PC-9 (cell line): Measurements from ENCODE around the gene CD59. TPM values are rescaled to one million over a fixed set of nuclear protein-coding genes. Genes with fewer than 3 reads are reported as not detected.

Experiments
- BruUV-seq: library from RNA; stranded (reverse); fragments of 400-500 nt; replicated peaks from 2 replicates; lab custom pipeline; 2021; lab: Mats Ljungman, UMichigan
- CTCF ChIA-PET: fragments of 300-600 bp; sonication (Branson Sonifier 250); formaldehyde crosslinking; loops from one replicate; lab custom pipeline; 2022; ENCODE audit warnings: antibody characterized with exemption; lab: Charles Lee
- POLR2A ChIA-PET: fragments of 300-600 bp; sonication (Branson Sonifier 250); formaldehyde crosslinking; loops from one replicate; lab custom pipeline; 2022; ENCODE audit warnings: antibody characterized with exemption; ENCODE audit not compliant: unreplicated experiment; lab: Charles Lee
- DNase-seq, 2 experiments: peaks; one replicate each; pipeline versions ENCODE4 v3.0.0 to v3.0.0-alpha.2; 2015 to 2022; ENCODE audit warnings: mixed read lengths in 1 of 2
- H2AFZ ChIP-seq: fragments of 200-600 bp; sonication (generic); 2 replicates; pipeline ENCODE4 v1.8.1; 2017; ENCODE audit warnings: antibody characterized with exemption
- H3F3A ChIP-seq: fragments of 200-600 bp; sonication (generic); 2 replicates; pipeline ENCODE4 v1.8.1; 2017; ENCODE audit warnings: antibody characterized with exemption, mild to moderate bottlenecking, low read depth; ENCODE audit not compliant: insufficient read depth
- H3K27ac ChIP-seq: fragments of 200-600 bp; sonication (generic); 2 replicates; pipeline ENCODE4 v1.6.1; 2016; ENCODE audit warnings: mixed run types
- H3K27me3 ChIP-seq: fragments of 200-600 bp; sonication (generic); 2 replicates; pipeline ENCODE4 v1.6.1; 2016; ENCODE audit warnings: low read depth, mixed run types; ENCODE audit not compliant: insufficient read depth
- H3K36me3 ChIP-seq: fragments of 200-600 bp; sonication (generic); 2 replicates; pipeline ENCODE4 v1.6.1; 2016; ENCODE audit warnings: low read depth, mixed run types
- H3K4me1 ChIP-seq: fragments of 200-600 bp; sonication (generic); replicated peaks from 2 replicates; pipeline ENCODE4 v1.6.1; 2016; ENCODE audit warnings: mixed run types; ENCODE audit not compliant: insufficient read depth
- H3K4me2 ChIP-seq: fragments of 200-600 bp; sonication (generic); 2 replicates; pipeline ENCODE4 v1.6.1; 2017; ENCODE audit warnings: mixed run types
- H3K4me3 ChIP-seq: fragments of 200-600 bp; sonication (generic); 2 replicates; pipeline ENCODE4 v1.6.1; 2016; ENCODE audit warnings: mixed run types
- H3K79me2 ChIP-seq: fragments of 200-600 bp; sonication (generic); 2 replicates; pipeline ENCODE4 v1.6.1; 2017; ENCODE audit warnings: low read depth, mixed run types
- H3K9me2 ChIP-seq: fragments of 200-600 bp; sonication (generic); 2 replicates; pipeline ENCODE4 v1.8.1; 2017; ENCODE audit warnings: mild to moderate bottlenecking; ENCODE audit not compliant: insufficient read depth
- H3K9me3 ChIP-seq: fragments of 200-600 bp; sonication (generic); 2 replicates; pipeline ENCODE4 v1.8.1; 2016; ENCODE audit warnings: low read depth; ENCODE audit not compliant: insufficient read depth
- H4K20me1 ChIP-seq: fragments of 200-600 bp; sonication (generic); 2 replicates; pipeline ENCODE4 v1.8.1; 2017; ENCODE audit not compliant: insufficient read depth
- EZH2 ChIP-seq: fragments of 200-600 bp; sonication (generic); IDR thresholded peaks from 2 replicates; pipeline ENCODE4 v1.8.0; 2017; ENCODE audit warnings: antibody characterized with exemption, low read depth
- intact Hi-C: fragments of 100-400 bp; cut with micrococcal nuclease; formaldehyde crosslinking; loops from one replicate; pipeline ENCODE4 v1.10.0; 2022; ENCODE audit not compliant: unreplicated experiment
- total RNA-seq: library from RNA; stranded (reverse); gene quantifications from 2 replicates; pipeline ENCODE4 v1.2.3, GENCODE V29; 2021
- TF ChIP-seq, protein P1 (sequence below): fragments of 200-600 bp; sonication (generic); conservative IDR thresholded peaks from 2 replicates; pipeline ENCODE4 v1.6.1; 2017; ENCODE audit warnings: mixed run types, antibody characterized with exemption, mild to moderate bottlenecking, moderate library complexity

Gene CD59
- total RNA-seq, 1 experiment from 2014 or later, result 291 TPM

DNA sequence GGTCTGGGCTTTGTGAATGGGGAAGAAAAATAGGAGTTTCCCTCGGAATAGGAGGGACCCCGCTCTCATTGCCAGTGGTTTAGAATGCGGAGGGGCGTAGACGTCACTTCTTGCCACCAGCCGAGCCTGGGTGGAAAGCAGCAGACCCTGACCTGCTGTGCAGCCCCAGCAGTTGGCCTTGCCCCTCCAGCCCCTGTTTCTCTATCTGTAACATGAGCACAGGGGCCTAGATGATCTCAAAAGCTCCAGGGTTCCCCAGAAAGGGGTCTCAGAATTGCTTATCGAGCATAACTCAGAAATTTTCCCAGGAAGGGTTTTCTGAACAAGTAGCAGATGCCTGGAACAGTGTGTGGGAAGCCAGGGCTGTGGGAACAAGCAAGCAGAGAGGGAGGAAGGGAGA is 79.5 kb downstream of the CD59 start:
- TF ChIP-seq, protein P1, sequence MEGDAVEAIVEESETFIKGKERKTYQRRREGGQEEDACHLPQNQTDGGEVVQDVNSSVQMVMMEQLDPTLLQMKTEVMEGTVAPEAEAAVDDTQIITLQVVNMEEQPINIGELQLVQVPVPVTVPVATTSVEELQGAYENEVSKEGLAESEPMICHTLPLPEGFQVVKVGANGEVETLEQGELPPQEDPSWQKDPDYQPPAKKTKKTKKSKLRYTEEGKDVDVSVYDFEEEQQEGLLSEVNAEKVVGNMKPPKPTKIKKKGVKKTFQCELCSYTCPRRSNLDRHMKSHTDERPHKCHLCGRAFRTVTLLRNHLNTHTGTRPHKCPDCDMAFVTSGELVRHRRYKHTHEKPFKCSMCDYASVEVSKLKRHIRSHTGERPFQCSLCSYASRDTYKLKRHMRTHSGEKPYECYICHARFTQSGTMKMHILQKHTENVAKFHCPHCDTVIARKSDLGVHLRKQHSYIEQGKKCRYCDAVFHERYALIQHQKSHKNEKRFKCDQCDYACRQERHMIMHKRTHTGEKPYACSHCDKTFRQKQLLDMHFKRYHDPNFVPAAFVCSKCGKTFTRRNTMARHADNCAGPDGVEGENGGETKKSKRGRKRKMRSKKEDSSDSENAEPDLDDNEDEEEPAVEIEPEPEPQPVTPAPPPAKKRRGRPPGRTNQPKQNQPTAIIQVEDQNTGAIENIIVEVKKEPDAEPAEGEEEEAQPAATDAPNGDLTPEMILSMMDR, result no peak
- no peak for TF ChIP-seq EZH2
- Histone ChIP-seq H3K79me2 (no peaks in the 10 kb centered on the region), H3K9me3 (no peaks in the 10 kb centered on the region), H3K4me3 (no peak overlapping the region), H2AFZ (no peak overlapping the region), H3F3A (no peaks in the 10 kb centered on the region), H3K36me3 (no peaks in the 10 kb centered on the region), H3K4me2 (no peak overlapping the region), H3K27me3 (no peaks in the 10 kb centered on the region), H3K9me2 (no peaks in the 10 kb centered on the region), H4K20me1 (no peaks in the 10 kb centered on the region), H3K27ac (no peak overlapping the region), H3K4me1 (no peaks in the 10 kb centered on the region)
- no TSS peak for BruUV-seq
- POLR2A ChIA-PET, result no interaction called here
- CTCF ChIA-PET, result no interaction called here
- intact Hi-C loops, result no loop called here
- DNase-seq, result no peak

DNA sequence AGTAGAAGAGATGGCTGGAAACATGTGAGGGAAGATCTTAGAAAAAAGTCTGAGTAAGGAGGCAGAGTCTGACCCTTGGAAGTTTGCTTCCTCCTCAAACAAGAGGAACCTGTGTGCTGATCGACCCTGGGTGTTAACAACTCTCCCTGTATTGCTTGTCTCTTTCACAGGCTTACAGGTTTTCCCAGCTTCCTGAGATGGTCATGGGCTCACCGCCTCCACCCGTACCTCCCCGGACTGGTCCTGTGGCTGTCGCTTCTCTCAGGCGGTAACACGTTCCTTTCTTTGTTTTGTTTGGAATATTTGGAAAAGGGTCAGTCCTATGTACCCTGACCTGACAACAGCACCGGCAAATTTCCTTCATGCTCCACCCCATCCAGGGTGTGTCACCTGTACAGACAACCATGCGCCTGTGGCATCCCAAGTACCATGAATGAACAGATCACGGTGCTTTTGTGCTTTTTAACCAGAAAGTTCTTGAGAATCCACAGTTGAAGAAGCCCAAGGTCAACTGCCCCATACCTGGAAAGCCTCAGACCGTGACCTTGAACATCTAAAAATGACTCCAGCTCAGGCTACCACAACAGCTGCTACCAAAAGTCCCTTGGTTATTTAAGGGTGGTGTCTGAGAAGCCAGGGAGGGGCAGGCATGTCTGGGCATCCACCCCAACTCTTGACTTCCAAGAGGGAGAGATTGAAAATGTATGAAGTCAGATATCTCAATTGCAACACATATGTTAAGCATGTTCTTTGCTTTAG is 80.2 kb downstream of the CD59 start:
- Histone ChIP-seq H3K9me2 (no peaks in the 10 kb centered on the region), H3K79me2 (no peaks in the 10 kb centered on the region), H3K27ac (no peak overlapping the region), H4K20me1 (no peaks in the 10 kb centered on the region), H3K9me3 (no peaks in the 10 kb centered on the region), H3F3A (no peaks in the 10 kb centered on the region), H2AFZ (no peak overlapping the region), H3K27me3 (no peaks in the 10 kb centered on the region), H3K4me3 (no peak overlapping the region), H3K36me3 (no peaks in the 10 kb centered on the region), H3K4me1 (no peaks in the 10 kb centered on the region), H3K4me2 (no peak overlapping the region)
- ChIA-PET CTCF (no interaction called here), POLR2A (no interaction called here)
- TF ChIP-seq, protein P1, result no peak
- TF ChIP-seq EZH2, result no peak
- BruUV-seq, result no TSS peak
- intact Hi-C loops, result no loop called here
- no peak for DNase-seq

DNA sequence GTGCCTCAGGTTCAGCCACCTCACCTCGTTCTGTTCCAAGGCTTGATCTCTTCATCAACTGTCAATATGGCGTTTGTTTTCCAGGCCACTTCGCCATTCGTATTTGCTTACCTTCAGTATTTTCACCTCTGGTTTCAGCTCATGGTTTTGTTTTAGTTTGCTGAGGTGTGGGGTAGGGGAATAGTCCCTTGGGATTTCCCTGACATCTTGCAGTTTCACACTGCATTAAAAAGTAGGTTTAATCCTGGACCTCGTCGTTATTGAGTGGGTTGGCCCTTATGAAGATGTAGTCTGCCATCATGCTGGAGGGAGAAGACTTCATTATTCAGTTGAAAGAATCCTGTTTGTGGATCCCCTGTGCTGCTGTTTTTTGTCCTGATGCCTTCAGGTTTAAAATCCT is 81.6 kb downstream of the CD59 start:
- DNase-seq, result no peak
- H3K4me1 ChIP-seq, result no peaks in the 10 kb centered on the region
- no peaks in the 10 kb centered on the region for H3K27me3 ChIP-seq
- no peak overlapping the region for H2AFZ ChIP-seq
- ChIA-PET POLR2A (interaction anchor here (0.6 kb wide), 1 partner anchor 346 kb away, joined by 3 read pairs; no protein-coding TSS in a partner anchor), CTCF (no interaction called here)
- no peaks in the 10 kb centered on the region for H3F3A ChIP-seq
- no peaks in the 10 kb centered on the region for H4K20me1 ChIP-seq
- no peak overlapping the region for H3K27ac ChIP-seq
- no peaks in the 10 kb centered on the region for H3K9me3 ChIP-seq
- no peak overlapping the region for H3K4me3 ChIP-seq
- intact Hi-C loops, result no loop called here
- no peaks in the 10 kb centered on the region for H3K36me3 ChIP-seq
- no TSS peak for BruUV-seq
- TF ChIP-seq, protein P1, result no peak
- TF ChIP-seq EZH2, result no peak
- no peaks in the 10 kb centered on the region for H3K9me2 ChIP-seq
- no peaks in the 10 kb centered on the region for H3K79me2 ChIP-seq
- H3K4me2 ChIP-seq, result no peak overlapping the region

Other genes with a start within 250 kb of the CD59 start
- 0.90 TPM in 1 of 2 replicates, not detected in the other for gene C11orf91, start 35.6 kb downstream of the CD59 start, total RNA-seq
- gene FBXO3, start 38.1 kb upstream of the CD59 start, total RNA-seq, result 28.3 and 32.9 TPM in 2 replicates
- gene LMO2, start 155.7 kb upstream of the CD59 start, total RNA-seq, result 0.28 and 0.45 TPM in 2 replicates